ENCODE data around the gene ELFN1.

Gene ELFN1

DNA sequence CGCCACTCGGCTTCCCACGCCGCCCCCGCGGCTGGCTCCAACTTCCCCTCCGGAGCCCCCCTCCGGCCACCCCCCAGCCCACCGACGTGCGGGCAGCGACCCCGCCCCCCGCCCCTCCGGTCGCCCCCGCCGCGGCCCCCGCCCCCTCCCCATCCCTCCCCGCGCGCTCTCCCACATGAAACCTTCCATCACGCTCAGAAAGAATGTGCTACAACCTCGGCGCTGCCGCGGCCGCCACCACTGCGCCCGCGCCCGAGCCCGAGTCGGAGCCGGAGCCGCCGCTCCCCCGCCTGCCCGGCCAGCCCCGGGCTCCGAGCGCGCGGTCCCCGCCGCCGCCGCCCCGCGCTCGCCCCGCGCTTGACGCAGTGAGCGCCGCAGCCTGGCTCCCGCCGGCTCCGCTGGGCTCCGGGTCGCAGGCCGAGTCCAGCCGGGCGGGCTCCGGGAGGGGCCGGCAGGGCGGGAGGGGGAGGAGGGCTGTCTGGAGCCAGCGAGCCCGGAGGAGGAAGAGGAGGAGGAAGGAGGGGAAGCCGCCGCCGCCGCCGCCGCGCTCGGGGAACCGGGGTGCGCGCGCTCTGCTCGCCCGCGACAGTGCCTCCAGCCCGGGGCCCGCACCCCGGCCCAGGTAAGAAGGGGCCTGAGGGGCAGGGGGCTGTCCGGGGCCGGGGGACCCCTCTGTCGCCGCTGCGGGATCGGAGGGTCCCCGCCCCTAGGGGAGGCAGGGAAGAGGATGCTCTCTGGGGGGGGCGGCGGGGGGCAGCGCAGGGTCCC lies 4.3 kb upstream of the ELFN1 start:
- H3K27me3 Mint-ChIP-seq, result peaks cover 69% of the 10 kb centered on the region
- peaks cover 22% of the 10 kb centered on the region for H3K4me1 Mint-ChIP-seq
- ATAC-seq (peak; percentile 15), DNase-seq (peak; percentile 17 to 27)
- no peak overlapping the region for H3K4me3 Mint-ChIP-seq
- no peaks in the 10 kb centered on the region for H3K9me3 Mint-ChIP-seq
- H3K27ac Mint-ChIP-seq, result no peak overlapping the region

DNA sequence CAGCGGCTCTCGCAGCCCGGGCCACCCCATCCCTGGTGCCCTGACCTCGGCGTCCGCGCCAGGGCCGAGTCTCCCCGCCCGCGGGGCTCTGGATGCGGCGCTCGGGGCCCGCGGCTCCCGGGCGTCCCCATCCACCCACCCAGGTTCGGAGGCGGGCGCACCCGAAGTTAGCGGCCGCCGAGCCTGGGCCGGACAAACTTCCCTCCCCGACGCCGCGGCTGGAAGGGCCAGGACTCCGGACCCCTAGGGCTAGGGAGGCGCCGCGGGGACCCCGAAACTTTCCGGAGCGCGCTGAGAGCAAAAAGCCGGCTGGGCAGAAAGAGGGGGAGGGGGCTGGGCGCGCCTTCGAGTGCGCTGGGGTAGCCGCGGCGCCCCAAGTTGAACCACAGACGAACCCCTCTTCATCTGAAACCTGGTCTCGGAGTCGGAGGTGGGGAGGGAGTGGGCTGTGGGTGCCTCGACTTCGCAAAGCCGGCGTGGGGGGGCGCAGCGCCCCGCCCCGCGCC lies 3.7 kb upstream of the ELFN1 start:
- DNase-seq (peak; percentile 11 to 21), ATAC-seq (peak; percentile 7)
- Mint-ChIP-seq H3K4me1 (peaks cover 28% of the 10 kb centered on the region), H3K4me3 (no peak overlapping the region), H3K9me3 (no peaks in the 10 kb centered on the region), H3K27me3 (peaks cover 69% of the 10 kb centered on the region), H3K27ac (no peak overlapping the region)

GRCh38 chr7:1666823-1667565 lies 3.1 kb upstream of the ELFN1 start:
- no peak overlapping the region for H3K27ac Mint-ChIP-seq
- peak overlapping the region; percentile 71 to 86 for H3K4me3 Mint-ChIP-seq
- H3K9me3 Mint-ChIP-seq, result no peaks in the 10 kb centered on the region
- H3K4me1 Mint-ChIP-seq, result peaks cover 28% of the 10 kb centered on the region
- ATAC-seq (no peak), DNase-seq (peak in 1 of 2 donors; percentile 12)
- peaks cover 69% of the 10 kb centered on the region for H3K27me3 Mint-ChIP-seq

DNA sequence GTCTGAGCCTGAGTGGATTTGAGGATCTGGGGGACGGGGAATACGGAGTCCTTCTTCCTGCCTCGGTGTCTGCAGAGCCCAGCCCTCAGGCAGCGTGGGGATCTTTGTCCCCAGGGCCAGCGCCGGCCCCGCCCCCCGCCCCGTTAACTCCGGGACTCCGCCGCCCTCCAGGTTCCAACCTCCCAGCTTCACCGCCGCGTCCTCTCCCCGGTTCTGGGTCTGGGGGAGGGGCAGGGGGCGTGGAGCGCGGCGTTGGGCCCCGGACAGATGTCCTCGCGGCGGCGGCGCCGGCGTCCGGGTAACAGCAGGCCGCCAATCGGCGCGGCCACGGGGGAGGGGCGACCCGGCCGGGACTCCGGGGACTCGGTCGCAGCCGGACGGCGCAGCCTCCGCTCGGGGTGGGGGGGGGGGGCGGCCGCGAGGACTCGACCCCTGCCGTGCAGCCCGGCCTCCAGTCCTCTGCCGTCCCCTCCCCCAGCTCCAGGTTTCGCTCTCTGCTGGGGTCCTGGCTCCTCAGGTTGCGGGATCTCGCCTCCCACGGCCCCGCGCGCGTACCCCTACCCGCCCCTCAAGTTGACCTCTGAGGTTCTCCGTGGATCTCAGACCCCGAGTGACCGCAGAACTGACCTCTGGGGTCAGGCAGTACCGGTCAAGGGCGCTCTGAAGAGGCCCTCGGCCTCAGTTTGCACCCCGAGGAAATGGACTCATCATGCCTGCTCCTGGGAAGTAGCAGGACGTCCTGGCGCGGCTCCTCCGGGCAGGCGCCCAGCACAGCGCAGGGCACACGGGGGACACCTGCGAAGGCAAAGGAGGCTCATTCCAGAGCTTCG lies 2.3 kb upstream of the ELFN1 start:
- no peak overlapping the region for H3K27ac Mint-ChIP-seq
- ATAC-seq, result no peak
- H3K9me3 Mint-ChIP-seq, result no peaks in the 10 kb centered on the region
- peak overlapping the region; percentile 71 to 86 for H3K4me3 Mint-ChIP-seq
- peaks cover 69% of the 10 kb centered on the region for H3K27me3 Mint-ChIP-seq
- peaks cover 28% of the 10 kb centered on the region for H3K4me1 Mint-ChIP-seq
- DNase-seq, result peak in 1 of 2 donors; percentile 12

DNA sequence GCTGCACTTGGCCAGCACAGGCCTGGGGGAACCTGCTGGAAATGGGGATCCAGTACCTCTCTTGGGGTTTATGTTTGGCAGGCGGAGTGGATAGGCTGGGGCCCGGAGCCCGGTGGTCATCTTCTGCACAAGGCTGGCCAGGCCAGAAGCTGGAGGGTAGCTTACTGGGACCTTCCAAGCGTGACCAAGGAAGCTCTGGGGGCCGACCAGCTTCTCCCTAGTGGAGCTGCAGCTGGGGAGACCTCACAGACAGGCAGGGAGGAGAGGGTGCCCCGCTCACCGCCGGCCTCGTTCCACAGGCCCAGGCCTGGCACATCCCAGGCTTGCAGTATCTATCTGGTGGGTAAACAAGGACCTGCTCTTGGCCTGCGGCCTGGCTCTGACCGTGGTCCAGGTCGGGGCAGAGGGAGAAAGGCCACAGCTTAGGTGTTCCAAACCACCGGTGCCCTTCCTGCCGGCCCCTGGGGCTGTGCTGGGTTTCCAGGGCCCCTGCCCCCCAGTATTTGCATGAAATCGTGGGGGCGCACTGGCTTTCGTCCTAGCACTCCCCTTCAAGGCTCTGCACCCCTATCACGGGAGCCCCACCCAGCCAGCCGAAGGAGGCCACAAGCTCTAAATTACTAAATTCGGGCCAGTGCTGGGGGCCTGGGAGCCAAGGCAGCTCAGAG lies 1.5 kb upstream of the ELFN1 start:
- no peaks in the 10 kb centered on the region for H3K9me3 Mint-ChIP-seq
- DNase-seq (peak; percentile 11 to 27), ATAC-seq (peak; percentile 13)
- H3K27me3 Mint-ChIP-seq, result peaks cover 69% of the 10 kb centered on the region
- peak overlapping the region; percentile 57 to 59 for H3K4me3 Mint-ChIP-seq
- peaks cover 28% of the 10 kb centered on the region for H3K4me1 Mint-ChIP-seq
- no peak overlapping the region for H3K27ac Mint-ChIP-seq

DNA sequence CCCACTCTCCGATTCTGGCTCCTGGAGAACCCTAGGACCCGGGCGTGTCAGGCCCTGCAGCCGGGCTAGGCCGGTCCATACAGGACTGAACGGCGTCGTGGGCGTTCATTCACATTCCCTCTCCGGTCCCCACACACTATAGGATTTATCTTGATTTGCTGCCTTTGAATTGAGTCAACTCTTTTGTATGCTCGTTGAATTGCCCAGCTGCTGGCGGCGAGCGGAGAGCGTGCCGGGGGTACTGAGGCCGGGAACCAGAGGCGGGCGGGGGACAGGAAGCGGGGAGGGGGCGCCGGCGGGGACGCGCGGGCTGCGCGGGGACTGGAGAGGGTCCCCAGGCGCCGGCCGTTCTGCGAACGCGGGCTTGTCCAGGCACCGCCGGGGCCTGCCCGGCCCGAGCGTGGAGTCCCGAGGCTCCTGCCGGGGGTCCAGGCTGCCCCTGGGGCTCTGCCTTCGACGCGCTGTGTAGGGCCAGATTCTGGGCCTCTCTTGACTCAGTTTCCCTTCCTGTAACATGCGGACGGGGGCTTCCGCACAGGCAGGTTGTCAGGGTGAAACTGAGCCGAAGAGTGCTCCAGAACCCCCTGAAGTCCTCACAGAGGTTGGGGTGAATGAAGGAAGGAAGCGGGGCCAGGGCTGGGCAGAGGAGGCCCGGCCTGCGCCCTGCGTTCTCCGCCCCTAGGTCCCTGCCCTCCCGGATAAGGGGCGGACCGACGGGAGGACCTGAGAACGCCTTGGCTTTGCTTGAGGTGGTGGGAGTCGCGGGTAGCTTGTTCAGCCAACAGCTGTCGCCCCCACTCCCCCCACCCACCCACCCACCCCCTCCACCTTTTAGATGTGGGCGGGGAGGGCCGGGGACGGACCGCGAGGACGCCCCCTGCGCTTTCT lies 769 bp upstream of the ELFN1 start:
- H3K4me3 Mint-ChIP-seq, result peak overlapping the region; percentile 51 to 64
- peak; percentile 2 for ATAC-seq
- peaks cover 28% of the 10 kb centered on the region for H3K4me1 Mint-ChIP-seq
- peak; percentile 14 to 20 for DNase-seq
- H3K27me3 Mint-ChIP-seq, result peaks cover 69% of the 10 kb centered on the region
- H3K27ac Mint-ChIP-seq, result no peak overlapping the region
- no peaks in the 10 kb centered on the region for H3K9me3 Mint-ChIP-seq

DNA sequence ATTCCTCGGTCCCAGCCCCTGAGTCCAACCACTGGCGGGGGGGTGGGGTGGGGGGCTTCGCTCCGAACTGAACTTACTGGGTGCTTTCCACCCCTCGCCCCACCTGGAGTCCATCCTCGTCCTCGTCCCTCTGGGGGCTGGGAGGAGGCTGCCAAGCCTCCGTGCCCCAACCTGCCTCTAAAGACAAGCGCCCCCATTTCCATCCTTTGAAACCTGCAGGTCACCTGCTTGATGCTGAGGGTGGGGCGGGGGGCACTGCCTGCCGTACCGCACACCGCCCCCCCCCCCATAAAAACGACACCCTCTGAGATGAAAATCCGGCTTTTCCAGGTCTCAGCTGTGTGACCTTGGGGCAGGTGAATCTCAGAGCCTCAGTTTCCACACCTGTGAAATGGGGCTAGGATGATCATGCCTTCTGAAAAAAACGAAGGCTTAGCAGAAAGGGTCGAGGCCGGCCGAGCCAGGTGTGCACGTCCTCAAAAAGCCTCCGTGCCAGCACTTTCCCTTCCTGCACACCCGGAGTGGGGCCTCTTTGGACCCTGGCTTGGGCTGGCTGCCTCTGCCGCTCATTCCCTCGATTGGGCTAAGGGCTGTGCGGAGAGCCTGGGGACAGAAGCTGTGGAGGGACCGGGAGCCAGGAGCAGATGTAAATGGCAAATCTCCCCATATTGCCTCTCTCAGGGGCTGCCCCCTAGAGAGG lies 967 bp downstream of the ELFN1 start:
- H3K9me3 Mint-ChIP-seq, result no peaks in the 10 kb centered on the region
- H3K4me1 Mint-ChIP-seq, result peaks cover 28% of the 10 kb centered on the region
- ATAC-seq (no peak), DNase-seq (peak in 1 of 2 donors; percentile 3)
- peaks cover 77% of the 10 kb centered on the region for H3K27me3 Mint-ChIP-seq
- H3K27ac Mint-ChIP-seq, result no peak overlapping the region
- H3K4me3 Mint-ChIP-seq, result peak overlapping the region in 1 of 2 donors; percentile 60

DNA sequence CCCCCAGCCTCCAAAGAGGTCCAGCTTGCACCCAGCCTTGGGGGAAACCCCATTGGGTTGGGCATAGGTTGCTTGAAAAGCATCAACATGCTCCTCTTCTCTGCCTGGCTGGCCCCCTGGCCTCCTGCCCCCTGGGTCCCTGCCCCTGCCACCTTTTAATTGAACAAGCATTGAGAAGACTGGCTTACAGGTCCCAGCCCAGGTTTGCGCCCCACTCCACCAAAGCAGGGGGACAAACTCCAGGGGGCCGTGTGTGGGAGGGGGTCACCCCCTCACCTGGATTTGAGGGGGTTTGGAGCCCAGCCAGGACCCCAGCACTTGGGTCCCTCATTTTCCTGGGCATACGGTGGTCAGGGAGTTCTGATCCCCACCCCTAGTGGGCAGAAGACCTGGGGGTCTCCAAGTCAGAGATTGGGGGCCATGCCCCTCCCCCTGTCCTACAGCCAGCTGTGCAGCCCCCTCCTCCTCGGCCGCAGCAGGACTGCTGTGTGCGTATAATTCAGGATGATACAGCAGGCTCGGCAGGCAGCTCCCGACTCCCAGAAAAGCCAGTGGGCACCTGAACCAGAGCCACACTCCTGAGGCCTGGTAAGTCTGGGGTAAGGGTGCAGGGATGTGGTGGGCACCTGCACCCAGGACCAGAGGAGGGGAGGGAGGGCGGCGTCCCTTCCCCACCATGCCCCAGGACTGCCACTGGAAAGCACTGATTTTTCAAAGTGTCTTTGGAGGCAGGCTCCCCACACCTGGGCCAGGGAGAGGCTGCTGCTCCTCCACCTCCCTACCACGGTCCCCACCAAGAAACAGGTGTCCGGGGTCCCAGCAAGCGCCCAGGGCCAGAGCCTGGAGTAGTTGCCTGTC lies 1.7 kb downstream of the ELFN1 start:
- ATAC-seq, result no peak
- Mint-ChIP-seq H3K27ac (no peak overlapping the region), H3K4me3 (peak overlapping the region in 1 of 2 donors; percentile 60), H3K27me3 (peaks cover 79% of the 10 kb centered on the region), H3K4me1 (peaks cover 27% of the 10 kb centered on the region), H3K9me3 (no peaks in the 10 kb centered on the region)
- peak in 1 of 2 donors; percentile 7 for DNase-seq

DNA sequence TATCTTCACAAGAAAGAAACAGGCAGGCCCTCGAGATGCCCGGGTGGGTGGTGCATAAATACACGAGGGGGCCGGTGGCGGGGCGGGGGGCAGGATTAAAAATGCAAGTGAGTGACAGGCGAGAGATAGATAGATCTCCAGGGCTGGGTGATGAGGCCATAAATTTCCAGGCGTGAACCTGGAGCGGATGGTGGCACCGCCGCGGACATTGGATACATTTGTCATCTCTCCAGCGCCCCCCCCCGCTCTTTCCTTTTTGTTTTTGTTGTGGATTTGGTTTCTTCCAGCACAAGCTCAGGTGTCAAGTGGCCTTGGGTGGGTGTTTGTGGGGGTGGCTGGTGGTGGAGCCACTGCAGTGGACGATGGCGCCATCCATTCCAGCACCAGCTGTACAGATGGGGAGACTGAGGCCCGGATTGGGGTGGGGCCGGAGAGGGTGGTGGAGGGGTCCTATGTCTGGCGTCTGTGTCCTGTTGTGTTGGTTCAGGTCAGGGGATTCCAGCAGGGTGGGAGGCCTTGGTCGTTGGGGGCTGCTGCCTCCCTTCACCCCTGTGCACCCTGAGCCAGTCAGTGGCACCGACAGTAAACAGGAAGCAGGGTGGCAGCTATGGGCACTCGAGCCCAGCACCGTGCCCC lies 2.9 kb downstream of the ELFN1 start:
- Mint-ChIP-seq H3K27me3 (peaks cover 80% of the 10 kb centered on the region), H3K4me3 (no peak overlapping the region), H3K4me1 (peaks cover 20% of the 10 kb centered on the region), H3K27ac (no peak overlapping the region), H3K9me3 (no peaks in the 10 kb centered on the region)
- ATAC-seq (no peak), DNase-seq (peak in 1 of 2 donors; percentile 2)

DNA sequence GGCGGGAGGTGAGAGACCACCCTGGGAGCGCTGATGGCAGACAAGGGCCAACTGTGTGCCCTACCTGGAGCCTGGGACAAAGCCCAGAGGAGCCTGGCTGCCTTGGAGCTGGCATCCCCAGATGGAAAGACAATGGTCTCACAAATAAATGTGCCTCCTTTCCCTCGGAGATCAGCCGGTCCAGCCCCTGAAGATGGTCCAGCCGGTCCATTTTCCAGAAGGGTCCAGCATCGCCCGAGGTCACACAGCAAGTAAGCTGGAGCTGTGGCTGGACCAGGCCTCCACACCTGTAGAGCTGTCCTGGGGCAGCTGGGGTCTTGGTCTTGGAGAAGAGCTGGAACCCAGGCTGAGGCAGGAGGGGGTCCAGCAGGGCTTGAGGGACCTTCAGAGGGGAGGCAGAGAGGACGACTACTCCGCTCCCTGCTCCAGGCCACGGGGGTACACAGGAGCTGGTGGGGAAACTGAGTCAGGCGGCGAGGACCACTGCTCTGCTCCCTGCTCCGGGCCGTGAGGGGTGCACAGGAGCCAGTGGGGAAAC lies 3.6 kb downstream of the ELFN1 start:
- ATAC-seq, result no peak
- Mint-ChIP-seq H3K9me3 (no peaks in the 10 kb centered on the region), H3K27ac (no peak overlapping the region), H3K27me3 (peaks cover 74% of the 10 kb centered on the region), H3K4me3 (no peak overlapping the region), H3K4me1 (peaks cover 13% of the 10 kb centered on the region)
- peak in 1 of 2 donors; percentile 8 for DNase-seq

- DNase-seq, result peak in 1 of 2 donors; percentile 7
- peaks cover 66% of the 10 kb centered on the region for H3K27me3 Mint-ChIP-seq
- no peak overlapping the region for H3K27ac Mint-ChIP-seq
- no peaks in the 10 kb centered on the region for H3K9me3 Mint-ChIP-seq
- no peak for ATAC-seq
- no peak overlapping the region for H3K4me3 Mint-ChIP-seq
- H3K4me1 Mint-ChIP-seq, result peaks cover 6% of the 10 kb centered on the region
Measured at GRCh38 chr7:1674161-1675035, 4.3 kb downstream of the ELFN1 start.
